Suprapubic skin (tissue), 3 donors: ENCODE data around the gene TRAF7.

Source experiments
- POLR2A ChIP-seq, 2 donors: fragments of 450-650 bp; IDR thresholded peaks; one replicate each; pipeline ENCODE4 v1.6.1; 2017; ENCODE audit warnings: antibody characterized with exemption in 2 of 2, mild to moderate bottlenecking in 2 of 2, moderate library complexity in 2 of 2
- TF ChIP-seq, protein P1 (sequence below), 2 donors: fragments of 200-600 bp in 1 of 2; fragments of 450-650 bp in 1 of 2; sonication (generic) in 1 of 2; IDR thresholded peaks; one replicate each; pipeline ENCODE4 v1.5.1; 2016 to 2019; ENCODE audit warnings: antibody characterized with exemption in 2 of 2, mild to moderate bottlenecking in 1 of 2, moderate library complexity in 1 of 2

DNA sequence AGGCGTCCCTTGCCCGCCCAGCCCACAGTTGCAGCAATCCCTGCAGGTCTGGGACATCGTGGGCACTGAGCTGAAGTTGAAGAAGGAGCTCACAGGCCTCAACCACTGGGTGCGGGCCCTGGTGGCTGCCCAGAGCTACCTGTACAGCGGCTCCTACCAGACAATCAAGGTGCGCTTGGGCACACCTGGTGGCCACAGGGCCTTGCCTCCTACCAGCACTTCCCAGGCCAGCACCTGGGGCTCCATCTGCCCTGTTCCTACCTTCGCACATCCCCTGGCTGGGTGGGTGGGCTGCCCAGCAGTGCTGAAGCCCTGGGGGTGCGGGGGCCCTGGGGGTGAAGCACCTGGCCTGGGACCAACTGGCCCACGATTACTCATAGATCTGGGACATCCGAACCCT, 19.9 kb downstream of the TRAF7 start:
- TF ChIP-seq, protein P1, sequence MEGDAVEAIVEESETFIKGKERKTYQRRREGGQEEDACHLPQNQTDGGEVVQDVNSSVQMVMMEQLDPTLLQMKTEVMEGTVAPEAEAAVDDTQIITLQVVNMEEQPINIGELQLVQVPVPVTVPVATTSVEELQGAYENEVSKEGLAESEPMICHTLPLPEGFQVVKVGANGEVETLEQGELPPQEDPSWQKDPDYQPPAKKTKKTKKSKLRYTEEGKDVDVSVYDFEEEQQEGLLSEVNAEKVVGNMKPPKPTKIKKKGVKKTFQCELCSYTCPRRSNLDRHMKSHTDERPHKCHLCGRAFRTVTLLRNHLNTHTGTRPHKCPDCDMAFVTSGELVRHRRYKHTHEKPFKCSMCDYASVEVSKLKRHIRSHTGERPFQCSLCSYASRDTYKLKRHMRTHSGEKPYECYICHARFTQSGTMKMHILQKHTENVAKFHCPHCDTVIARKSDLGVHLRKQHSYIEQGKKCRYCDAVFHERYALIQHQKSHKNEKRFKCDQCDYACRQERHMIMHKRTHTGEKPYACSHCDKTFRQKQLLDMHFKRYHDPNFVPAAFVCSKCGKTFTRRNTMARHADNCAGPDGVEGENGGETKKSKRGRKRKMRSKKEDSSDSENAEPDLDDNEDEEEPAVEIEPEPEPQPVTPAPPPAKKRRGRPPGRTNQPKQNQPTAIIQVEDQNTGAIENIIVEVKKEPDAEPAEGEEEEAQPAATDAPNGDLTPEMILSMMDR (IDR thresholded peaks at IDR 0.05): no peak
- TF ChIP-seq POLR2A (IDR thresholded peaks at IDR 0.05): no peak
